ENCODE measurements around the gene ATP11C. TPM values are rescaled to one million over a fixed set of nuclear protein-coding genes. Genes with fewer than 3 reads are reported as not detected.
A peak's percentile ranks its signal among the peaks of the same experiment; 100 is the strongest.
"Not testable (repeated sequence)": the region's sequence is repeated elsewhere in the genome, so short reads cannot be mapped to it uniquely, and the experiment has no call there.

Gene ATP11C
- total and polyA plus RNA-seq, 3 experiments from 2014 or later: 7.3 to 17.0 (median 15.7) TPM

GRCh38 chrX:139691843-139692505 is 240.9 kb downstream of the ATP11C start:
- ChIA-PET POLR2A (no interaction called here), CTCF (no interaction called here)
- Mint-ChIP-seq H3K27me3 (peaks cover 7 to 19% of the 10 kb centered on the region in 2 donors), H3K36me3 (no peaks in the 10 kb centered on the region), H3K9me3 (peaks cover 0 to 3% (median 0%) of the 10 kb centered on the region in 5 donors), H3K4me3 (no peak overlapping the region), H3K4me1 (peaks cover 0 to 4% (median 3%) of the 10 kb centered on the region in 3 donors), H3K27ac (no peak overlapping the region)
- no peak overlapping the region for H3K4me3 ChIP-seq (ENCODE audit: low read length)
- no peaks in the 10 kb centered on the region for H3K27me3 ChIP-seq (ENCODE audit: insufficient read depth, low read length, poor library complexity, severe bottlenecking)
- no peaks in the 10 kb centered on the region for H3K9me3 ChIP-seq (ENCODE audit: low read length)
- no peak for DNase-seq
- H3K27ac ChIP-seq (ENCODE audit: low read depth, low read length): no peak overlapping the region
- no peaks in the 10 kb centered on the region for H3K36me3 ChIP-seq (ENCODE audit: insufficient read depth, low read length)
- no peaks in the 10 kb centered on the region for H3K4me1 ChIP-seq (ENCODE audit: insufficient read depth, low read length)

GRCh38 chrX:139691493-139691842 is 241.4 kb downstream of the ATP11C start:
- no peaks in the 10 kb centered on the region for H3K36me3 ChIP-seq (ENCODE audit: insufficient read depth, low read length)
- peaks cover 0 to 4% (median 3%) of the 10 kb centered on the region in 3 donors for H3K4me1 Mint-ChIP-seq
- DNase-seq: no peak
- H3K9me3 ChIP-seq (ENCODE audit: low read length): no peaks in the 10 kb centered on the region
- H3K27ac ChIP-seq (ENCODE audit: low read depth, low read length): no peak overlapping the region
- no peaks in the 10 kb centered on the region for H3K36me3 Mint-ChIP-seq
- peaks cover 0 to 3% (median 0%) of the 10 kb centered on the region in 5 donors for H3K9me3 Mint-ChIP-seq
- no peaks in the 10 kb centered on the region for H3K27me3 ChIP-seq (ENCODE audit: insufficient read depth, low read length, poor library complexity, severe bottlenecking)
- H3K4me3 Mint-ChIP-seq: peak overlapping the region in 1 of 7 donors; percentile 56
- H3K27me3 Mint-ChIP-seq: peaks cover 7 to 19% of the 10 kb centered on the region in 2 donors
- H3K4me3 ChIP-seq (ENCODE audit: low read length): no peak overlapping the region
- peak overlapping the region in 1 of 8 donors; percentile 49 for H3K27ac Mint-ChIP-seq
- H3K4me1 ChIP-seq (ENCODE audit: insufficient read depth, low read length): no peaks in the 10 kb centered on the region
- POLR2A ChIA-PET: no interaction called here
- CTCF ChIA-PET: no interaction called here

- DNase-seq; H3K4me3 ChIP-seq (ENCODE audit: low read length); POLR2A ChIA-PET; H3K27me3 Mint-ChIP-seq; H3K9me3 ChIP-seq (ENCODE audit: low read length); H3K27ac Mint-ChIP-seq; H3K27me3 ChIP-seq (ENCODE audit: insufficient read depth, low read length, poor library complexity, severe bottlenecking); H3K27ac ChIP-seq (ENCODE audit: low read depth, low read length); H3K4me3 Mint-ChIP-seq; H3K4me1 Mint-ChIP-seq; H3K36me3 Mint-ChIP-seq; CTCF ChIA-PET; H3K36me3 ChIP-seq (ENCODE audit: insufficient read depth, low read length); H3K4me1 ChIP-seq (ENCODE audit: insufficient read depth, low read length): not testable (repeated sequence)
- H3K9me3 Mint-ChIP-seq: peaks cover 0 to 11% (median 0%) of the 10 kb centered on the region in 5 donors
Measured at GRCh38 chrX:139685175-139685574, 247.7 kb downstream of the ATP11C start.

- Histone ChIP-seq H3K27me3 (ENCODE audit: insufficient read depth, low read length, poor library complexity, severe bottlenecking) (no peaks in the 10 kb centered on the region), H3K27ac (ENCODE audit: low read depth, low read length) (no peak overlapping the region), H3K4me1 (ENCODE audit: insufficient read depth, low read length) (no peaks in the 10 kb centered on the region), H3K9me3 (ENCODE audit: low read length) (no peaks in the 10 kb centered on the region), H3K36me3 (ENCODE audit: insufficient read depth, low read length) (no peaks in the 10 kb centered on the region), H3K4me3 (ENCODE audit: low read length) (no peak overlapping the region)
- DNase-seq: no peak
- Mint-ChIP-seq H3K27ac (no peak overlapping the region), H3K9me3 (peaks cover 0 to 9% (median 5%) of the 10 kb centered on the region in 5 donors), H3K4me1 (no peaks in the 10 kb centered on the region), H3K36me3 (peaks cover 0 to 15% (median 3%) of the 10 kb centered on the region in 3 donors), H3K27me3 (peaks cover 0 to 4% of the 10 kb centered on the region in 2 donors), H3K4me3 (no peak overlapping the region)
- CTCF ChIA-PET: no interaction called here
- POLR2A ChIA-PET: no interaction called here
Measured at GRCh38 chrX:139680356-139680755, 252.5 kb downstream of the ATP11C start.

Other genes with a start within 250 kb of the ATP11C start
- gene MCF2, start 224.9 kb downstream of the ATP11C start, total RNA-seq: under 1 TPM; 0.22 to 0.53 TPM
- gene MCF2, start 224.9 kb downstream of the ATP11C start, polyA plus RNA-seq: not detected
- not detected for gene CXorf66, start 32.5 kb upstream of the ATP11C start, total RNA-seq
- not detected for gene CXorf66, start 32.5 kb upstream of the ATP11C start, polyA plus RNA-seq

Data from CD8-positive, alpha-beta memory T cell (primary cell).